NB4 (cell line): Measurements from ENCODE around the gene ZNF841.
A peak's percentile ranks its signal among the peaks of the same experiment; 100 is the strongest.

ENCODE experiments used
- DNase-seq: peaks from one replicate; pipeline ENCODE4 v3.0.0; 2010; ENCODE audit warnings: low read depth
- H3K4me3 ChIP-seq: one replicate; pipeline ENCODE4 v1.5.1; 2011; ENCODE audit warnings: mild to moderate bottlenecking, low read depth, low read length, moderate library complexity
- MYC ChIP-seq: IDR thresholded peaks from 2 replicates; pipeline ENCODE4 v1.6.1; 2011; ENCODE audit warnings: low read depth, low read length
- POLR2A ChIP-seq: IDR thresholded peaks from 2 replicates; pipeline ENCODE4 v1.6.1; 2011; ENCODE audit warnings: mild to moderate bottlenecking; ENCODE audit not compliant: insufficient read length; ENCODE audit errors: extremely low read depth
- TF ChIP-seq, protein P1 (sequence below): IDR thresholded peaks from 2 replicates; pipeline ENCODE4 v1.6.1; 2011; ENCODE audit warnings: low read depth, low read length
- TF ChIP-seq, protein P2 (sequence below): IDR thresholded peaks from one replicate; pipeline ENCODE4 v1.5.1; 2012; ENCODE audit warnings: low read depth, low read length

ZNF841 gene

DNA sequence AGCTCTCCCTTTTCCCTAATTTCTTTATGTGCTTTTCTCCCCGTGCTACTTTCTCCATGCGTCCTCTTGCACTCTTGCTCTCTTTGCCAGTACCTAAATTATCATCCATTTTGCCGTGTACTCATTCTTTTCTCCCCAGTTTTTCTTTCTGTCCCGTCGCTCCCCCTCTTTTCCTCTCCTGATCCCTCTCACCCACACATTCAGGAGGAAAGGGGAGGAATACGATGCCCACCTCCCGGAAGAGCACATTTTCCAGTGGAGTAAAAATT lies 43.4 kb upstream of the ZNF841 start:
- no peak for DNase-seq
- peak overlapping the region; percentile 86 for H3K4me3 ChIP-seq
- peak; percentile 9 for TF ChIP-seq POLR2A
- TF ChIP-seq, protein P1, sequence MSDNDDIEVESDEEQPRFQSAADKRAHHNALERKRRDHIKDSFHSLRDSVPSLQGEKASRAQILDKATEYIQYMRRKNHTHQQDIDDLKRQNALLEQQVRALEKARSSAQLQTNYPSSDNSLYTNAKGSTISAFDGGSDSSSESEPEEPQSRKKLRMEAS, result no peak

DNA sequence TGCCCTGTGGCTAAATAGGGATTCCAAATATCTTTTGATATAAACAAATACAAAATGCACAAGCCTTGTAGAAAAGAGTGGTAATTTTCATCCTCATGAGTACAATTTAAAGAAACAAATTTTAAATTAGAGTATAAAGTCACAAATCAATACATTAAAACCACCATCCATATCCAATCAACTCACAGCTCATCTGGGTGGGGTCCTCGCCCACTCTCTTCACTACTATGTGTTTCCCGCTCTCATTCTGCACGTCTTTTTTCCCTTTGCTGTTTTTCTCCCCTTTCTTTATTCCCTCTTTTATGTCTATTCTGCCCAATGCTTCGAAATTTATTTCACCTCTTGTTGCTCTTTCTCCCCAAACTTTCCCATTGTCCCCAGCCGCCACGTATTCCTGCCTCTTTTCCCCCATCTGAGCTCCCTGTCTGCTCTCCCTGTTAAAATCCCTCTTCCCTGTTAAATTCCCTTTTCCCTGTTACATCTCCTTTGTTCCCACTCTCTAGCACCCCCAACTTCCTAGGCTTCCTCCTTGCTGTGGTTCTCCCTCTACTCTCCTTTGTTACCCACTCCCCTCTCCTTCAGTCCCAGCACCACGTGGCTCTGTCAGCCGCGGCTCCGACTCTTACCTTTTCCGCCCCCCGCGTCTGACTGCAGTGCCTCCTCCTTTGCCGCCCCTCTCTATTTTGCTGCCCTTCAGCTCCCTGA lies 42.9 kb upstream of the ZNF841 start:
- TF ChIP-seq, protein P2, sequence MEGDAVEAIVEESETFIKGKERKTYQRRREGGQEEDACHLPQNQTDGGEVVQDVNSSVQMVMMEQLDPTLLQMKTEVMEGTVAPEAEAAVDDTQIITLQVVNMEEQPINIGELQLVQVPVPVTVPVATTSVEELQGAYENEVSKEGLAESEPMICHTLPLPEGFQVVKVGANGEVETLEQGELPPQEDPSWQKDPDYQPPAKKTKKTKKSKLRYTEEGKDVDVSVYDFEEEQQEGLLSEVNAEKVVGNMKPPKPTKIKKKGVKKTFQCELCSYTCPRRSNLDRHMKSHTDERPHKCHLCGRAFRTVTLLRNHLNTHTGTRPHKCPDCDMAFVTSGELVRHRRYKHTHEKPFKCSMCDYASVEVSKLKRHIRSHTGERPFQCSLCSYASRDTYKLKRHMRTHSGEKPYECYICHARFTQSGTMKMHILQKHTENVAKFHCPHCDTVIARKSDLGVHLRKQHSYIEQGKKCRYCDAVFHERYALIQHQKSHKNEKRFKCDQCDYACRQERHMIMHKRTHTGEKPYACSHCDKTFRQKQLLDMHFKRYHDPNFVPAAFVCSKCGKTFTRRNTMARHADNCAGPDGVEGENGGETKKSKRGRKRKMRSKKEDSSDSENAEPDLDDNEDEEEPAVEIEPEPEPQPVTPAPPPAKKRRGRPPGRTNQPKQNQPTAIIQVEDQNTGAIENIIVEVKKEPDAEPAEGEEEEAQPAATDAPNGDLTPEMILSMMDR, result no peak
- TF ChIP-seq, protein P1, result peak; percentile 91
- TF ChIP-seq POLR2A (no peak), MYC (peak; percentile 72)
- H3K4me3 ChIP-seq, result peak overlapping the region; percentile 86
- peak; percentile 70 for DNase-seq

DNA sequence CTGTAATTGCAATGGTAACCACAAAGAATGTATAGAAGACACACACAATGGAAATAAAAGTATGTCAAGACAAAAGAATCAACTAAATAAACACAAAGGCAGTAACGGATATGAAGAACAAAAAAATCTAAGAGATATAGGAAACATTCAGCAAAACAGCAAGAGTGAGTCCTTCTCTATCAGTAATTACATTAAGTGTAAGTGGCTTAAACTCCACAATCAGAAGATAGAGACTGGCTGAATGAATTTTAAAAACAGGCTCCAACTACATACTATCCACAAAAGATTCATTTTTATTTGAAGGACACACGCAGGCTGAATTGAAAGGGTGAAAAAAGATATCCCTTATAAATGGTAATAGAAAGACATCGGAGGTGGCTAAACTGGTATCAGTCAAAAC lies 24.7 kb upstream of the ZNF841 start:
- DNase-seq, result no peak
- no peak overlapping the region for H3K4me3 ChIP-seq
- no peak for TF ChIP-seq POLR2A
- TF ChIP-seq, protein P2, result no peak
- TF ChIP-seq, protein P1, result no peak
- TF ChIP-seq MYC, result no peak

DNA sequence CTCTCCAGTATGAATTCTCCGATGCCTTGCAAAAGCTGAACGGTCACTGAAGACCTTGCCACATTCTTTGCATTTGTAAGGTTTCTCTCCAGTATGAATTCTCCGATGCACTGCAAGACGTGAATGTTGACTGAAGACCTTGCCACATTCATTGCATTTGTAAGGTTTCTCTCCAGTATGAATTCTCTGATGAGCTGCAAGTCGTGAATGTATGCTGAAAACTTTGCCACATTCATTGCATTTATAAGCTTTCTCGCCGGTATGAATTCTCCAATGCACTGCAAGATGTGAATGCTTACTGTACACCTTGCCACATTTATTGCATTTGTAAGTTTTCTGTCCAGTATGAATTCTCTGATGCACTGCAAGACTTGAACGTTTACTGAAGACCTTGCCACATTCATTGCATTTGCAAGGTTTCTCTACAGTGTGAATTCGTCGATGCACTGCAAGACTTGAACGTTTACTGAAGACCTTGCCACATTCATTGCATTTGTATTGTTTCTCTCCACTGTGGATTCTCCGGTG lies 20.0 kb upstream of the ZNF841 start:
- TF ChIP-seq, protein P2, result no peak
- no peak for TF ChIP-seq POLR2A
- TF ChIP-seq, protein P1, result no peak
- no peak for TF ChIP-seq MYC
- peak; percentile 7 for DNase-seq
- no peak overlapping the region for H3K4me3 ChIP-seq

DNA sequence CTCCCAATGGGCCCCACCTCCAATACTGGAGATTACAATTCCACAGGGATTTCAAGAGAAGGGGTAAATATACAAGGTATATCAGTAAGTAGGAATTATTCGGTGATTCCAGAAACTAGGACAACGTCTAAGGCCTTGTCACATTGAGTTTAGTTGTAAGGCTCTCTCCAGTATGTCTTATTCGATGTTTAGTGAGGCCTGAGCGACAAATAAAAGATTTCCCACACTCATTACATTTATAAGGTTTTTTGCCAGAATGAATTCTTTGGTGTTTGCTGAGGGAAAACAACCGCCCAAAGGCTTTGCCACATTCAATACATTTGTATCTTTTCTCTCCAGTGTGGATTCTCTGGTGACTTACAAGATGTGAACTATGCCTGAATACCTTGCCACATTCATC lies 19.1 kb upstream of the ZNF841 start:
- no peak for DNase-seq
- TF ChIP-seq, protein P2, result no peak
- TF ChIP-seq POLR2A (no peak), MYC (no peak)
- TF ChIP-seq, protein P1, result no peak
- no peak overlapping the region for H3K4me3 ChIP-seq

DNA sequence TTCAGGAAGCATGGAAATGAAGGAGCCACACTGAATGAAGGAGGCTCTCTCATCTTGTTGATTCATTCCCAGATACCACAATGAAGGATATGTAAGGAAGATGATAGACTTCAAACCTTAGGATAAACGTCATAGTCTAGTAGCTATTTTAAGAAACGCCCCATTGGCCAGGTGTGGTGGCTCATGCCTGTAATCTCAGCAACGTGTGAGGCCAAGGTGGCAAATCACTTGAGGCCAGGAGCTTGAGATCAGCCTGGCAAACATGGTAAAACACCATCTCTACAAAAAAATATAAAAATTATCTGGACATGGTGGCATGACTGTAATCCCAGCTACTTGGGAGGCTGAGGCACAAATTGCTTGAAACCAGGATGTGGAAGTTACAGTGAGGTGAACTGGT lies 17.1 kb upstream of the ZNF841 start:
- no peak for TF ChIP-seq POLR2A
- TF ChIP-seq MYC, result no peak
- TF ChIP-seq, protein P1, result no peak
- TF ChIP-seq, protein P2, result no peak
- no peak overlapping the region for H3K4me3 ChIP-seq
- no peak for DNase-seq
